Upper lobe of left lung (tissue), 6 donors: ENCODE measurements around the gene FXR2. TPM values are rescaled to one million over a fixed set of nuclear protein-coding genes. Genes with fewer than 3 reads are reported as not detected.

Experiments used
- ATAC-seq, 2 donors: fragments of 200-7000 bp; cut with Tn5 transposase; one replicate each; pipeline ENCODE4 v1.9.1; 2022; ENCODE audit warnings: mild to moderate bottlenecking in 2 of 2, moderate library complexity in 2 of 2; ENCODE audit not compliant: low FRiP score in 2 of 2
- DNase-seq, 2 donors: peaks; one replicate each; pipeline ENCODE4 v3.0.0-alpha.2; 2019 to 2020
- H3K27ac ChIP-seq, 4 donors: fragments of 200-600 bp; sonication (generic); one replicate each; pipeline ENCODE4 v1.5.1; 2016 to 2019
- H3K27me3 ChIP-seq, 4 donors: fragments of 200-600 bp; sonication (generic); one replicate each; pipeline ENCODE4 v1.5.1; 2017 to 2019
- H3K36me3 ChIP-seq, 4 donors: fragments of 200-600 bp; sonication (generic); one replicate each; pipeline ENCODE4 v1.5.1; 2016 to 2019
- H3K4me1 ChIP-seq, 4 donors: fragments of 200-600 bp; sonication (generic); one replicate each; pipeline ENCODE4 v1.5.1; 2018 to 2019
- H3K4me3 ChIP-seq, 4 donors: fragments of 200-600 bp; sonication (generic); one replicate each; pipeline ENCODE4 v1.5.1; 2017 to 2019; ENCODE audit warnings: mild to moderate bottlenecking in 2 of 4, moderate library complexity in 1 of 4
- H3K9me3 ChIP-seq, 4 donors: fragments of 200-600 bp; sonication (generic); one replicate each; pipeline ENCODE4 v1.5.1; 2018 to 2019
- EP300 ChIP-seq, 4 donors: sonication (generic); formaldehyde crosslinking; IDR thresholded peaks; one replicate each; pipeline ENCODE4 v1.5.1; 2017; ENCODE audit warnings: antibody characterized with exemption in 4 of 4, control low read depth in 2 of 4
- POLR2A ChIP-seq, 4 donors: fragments of 450-650 bp; IDR thresholded peaks; one replicate each; pipeline ENCODE4 v1.5.1; 2016 to 2017; ENCODE audit warnings: antibody characterized with exemption in 4 of 4, mild to moderate bottlenecking in 2 of 4
- POLR2AphosphoS5 ChIP-seq, 2 donors: sonication (generic); formaldehyde crosslinking; IDR thresholded peaks; one replicate each; pipeline ENCODE4 v1.5.1; 2017; ENCODE audit warnings: antibody characterized with exemption in 2 of 2
- WGBS, 2 donors: methylation state at CpG; one replicate each; pipeline ENCODE4 v1.1.5; 2017 to 2018; 5-methylcytosine and 5-hydroxymethylcytosine counted together
- total RNA-seq, 6 donors: library from RNA; depleted of rRNA in 4 of 6; stranded (reverse); fragments of >200 nt in 4 of 6; gene quantifications; one replicate each; pipeline versions ENCODE4 v1.1.0 to v1.2.1, GENCODE V29; 2016 to 2021
- TF ChIP-seq, protein P1 (sequence below), 6 experiments: fragments of 450-650 bp in 4 of 6; fragments of 200-600 bp in 2 of 6; sonication (generic) in 2 of 6; IDR thresholded peaks; one replicate each; pipeline ENCODE4 v1.5.1; 2016 to 2019; ENCODE audit warnings: antibody characterized with exemption in 6 of 6
- donor health status: DM: no; HTN: no; CAD: no; lungs with moderate emphysema.
- donor health status: DM: no; HTN: yes; CAD: no; lungs with severe emphysema.

FXR2 gene
- total RNA-seq, 6 donors from 2014 or later = 35.6 to 46.1 (median 38.4) TPM

DNA sequence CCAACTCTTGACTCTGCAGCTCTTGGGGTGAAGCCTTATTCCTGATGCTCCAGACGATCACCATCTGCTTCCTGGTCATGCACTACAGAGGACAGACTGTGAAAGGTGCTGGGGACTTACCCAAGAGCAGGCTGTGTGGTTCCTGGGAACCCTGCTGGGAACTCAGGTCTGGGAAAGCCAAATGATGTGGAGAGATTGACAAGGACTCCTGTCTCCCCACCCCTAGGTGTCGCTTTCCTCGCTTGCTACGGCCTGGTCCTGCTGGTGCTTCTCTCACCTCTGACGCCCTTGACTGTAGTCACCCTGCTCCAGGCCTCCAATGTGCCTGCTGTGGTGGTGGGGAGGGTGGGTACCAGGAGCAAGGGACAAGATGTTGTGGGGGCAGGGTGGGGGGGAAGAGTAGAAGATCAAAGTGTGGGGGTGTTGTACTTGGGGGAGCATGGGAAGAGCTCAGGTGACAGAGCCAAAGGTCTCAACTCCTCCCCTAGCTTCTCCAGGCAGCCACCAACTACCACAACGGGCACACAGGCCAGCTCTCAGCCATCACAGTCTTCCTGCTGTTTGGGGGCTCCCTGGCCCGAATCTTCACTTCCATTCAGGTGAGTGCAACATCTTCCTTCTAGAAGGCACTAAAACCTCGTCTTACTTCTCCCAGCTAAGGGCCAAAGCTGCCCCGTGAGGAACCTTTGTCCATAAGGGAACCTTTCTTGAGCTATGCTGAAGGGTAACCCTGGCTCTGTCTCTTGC lies 27.9 kb downstream of the FXR2 start:
- H3K9me3 ChIP-seq = no peaks in the 10 kb centered on the region
- TF ChIP-seq, protein P1, sequence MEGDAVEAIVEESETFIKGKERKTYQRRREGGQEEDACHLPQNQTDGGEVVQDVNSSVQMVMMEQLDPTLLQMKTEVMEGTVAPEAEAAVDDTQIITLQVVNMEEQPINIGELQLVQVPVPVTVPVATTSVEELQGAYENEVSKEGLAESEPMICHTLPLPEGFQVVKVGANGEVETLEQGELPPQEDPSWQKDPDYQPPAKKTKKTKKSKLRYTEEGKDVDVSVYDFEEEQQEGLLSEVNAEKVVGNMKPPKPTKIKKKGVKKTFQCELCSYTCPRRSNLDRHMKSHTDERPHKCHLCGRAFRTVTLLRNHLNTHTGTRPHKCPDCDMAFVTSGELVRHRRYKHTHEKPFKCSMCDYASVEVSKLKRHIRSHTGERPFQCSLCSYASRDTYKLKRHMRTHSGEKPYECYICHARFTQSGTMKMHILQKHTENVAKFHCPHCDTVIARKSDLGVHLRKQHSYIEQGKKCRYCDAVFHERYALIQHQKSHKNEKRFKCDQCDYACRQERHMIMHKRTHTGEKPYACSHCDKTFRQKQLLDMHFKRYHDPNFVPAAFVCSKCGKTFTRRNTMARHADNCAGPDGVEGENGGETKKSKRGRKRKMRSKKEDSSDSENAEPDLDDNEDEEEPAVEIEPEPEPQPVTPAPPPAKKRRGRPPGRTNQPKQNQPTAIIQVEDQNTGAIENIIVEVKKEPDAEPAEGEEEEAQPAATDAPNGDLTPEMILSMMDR (IDR thresholded peaks at IDR 0.05) = no peak
- no peak for TF ChIP-seq EP300 (IDR thresholded peaks at IDR 0.05)
- TF ChIP-seq POLR2AphosphoS5 (IDR thresholded peaks at IDR 0.05) = no peak
- peaks cover 41 to 43% (median 42%) of the 10 kb centered on the region in 4 donors for H3K4me1 ChIP-seq
- H3K27me3 ChIP-seq = no peaks in the 10 kb centered on the region
- H3K36me3 ChIP-seq = peaks cover 3 to 44% (median 33%) of the 10 kb centered on the region in 4 donors
- ATAC-seq = no peak
- WGBS, 2 donors = 76 to 79% methylated on average over 8 to 9 of the region's 9 CpGs
- no peak overlapping the region for H3K27ac ChIP-seq
- H3K4me3 ChIP-seq = no peak overlapping the region
- no peak for DNase-seq

- WGBS, 2 donors = 5 to 16% methylated on average over 27 to 69 of the region's 69 CpGs
- Histone ChIP-seq H3K27me3 (no peaks in the 10 kb centered on the region), H3K4me1 (peaks cover 54 to 61% (median 59%) of the 10 kb centered on the region in 4 donors), H3K9me3 (no peaks in the 10 kb centered on the region), H3K4me3 (peak within 1 kb of the TSS; percentile 53 to 83 (median 54)), H3K36me3 (peaks cover 2 to 26% (median 22%) of the 10 kb centered on the region in 4 donors), H3K27ac (peak within 1 kb of the TSS; percentile 93 to 96 (median 94))
- TF ChIP-seq POLR2AphosphoS5 (IDR thresholded peaks at IDR 0.05) (peak; percentile 79 to 84), POLR2A (IDR thresholded peaks at IDR 0.05) (peak in 3 of 4 donors; percentile 76 to 80 (median 79)), EP300 (IDR thresholded peaks at IDR 0.05) (no peak)
- TF ChIP-seq, protein P1 (IDR thresholded peaks at IDR 0.05) = peak in 4 of 6 experiments; percentile 4 to 25 (median 14)
- ATAC-seq = peak; percentile 92 to 94
- DNase-seq = peak; percentile 95 to 99
Measured at GRCh38 chr17:7583253-7584109, 31.2 kb downstream of the FXR2 start, which contains the start of gene MPDU1. Gene MPDU1, plus strand, starts transcription at chr17:7583852. Its CDS starts 11 bp downstream, at chr17:7583863.

- peak overlapping the region; percentile 30 to 83 (median 54) for H3K4me3 ChIP-seq
- no peaks in the 10 kb centered on the region for H3K27me3 ChIP-seq
- TF ChIP-seq, protein P1 (IDR thresholded peaks at IDR 0.05) = no peak
- no peak for TF ChIP-seq POLR2A (IDR thresholded peaks at IDR 0.05)
- TF ChIP-seq EP300 (IDR thresholded peaks at IDR 0.05) = no peak
- TF ChIP-seq POLR2AphosphoS5 (IDR thresholded peaks at IDR 0.05) = no peak
- ATAC-seq (no peak), DNase-seq (peak in 1 of 2 donors; percentile 88)
- peak overlapping the region; percentile 93 to 96 (median 94) for H3K27ac ChIP-seq
- peaks cover 9 to 27% (median 24%) of the 10 kb centered on the region in 4 donors for H3K36me3 ChIP-seq
- peaks cover 54 to 69% (median 61%) of the 10 kb centered on the region in 4 donors for H3K4me1 ChIP-seq
- WGBS, 2 donors = 87 to 93% methylated on average over 16 to 36 of the region's 36 CpGs
- H3K9me3 ChIP-seq = no peaks in the 10 kb centered on the region
Measured at GRCh38 chr17:7582396-7583252, 32.1 kb downstream of the FXR2 start.
